Fibroblast of the aortic adventitia (primary cell): ENCODE measurements around the gene CASP8AP2. TPM values are rescaled to one million over a fixed set of nuclear protein-coding genes. Genes with fewer than 3 reads are reported as not detected.
"Not testable (repeated sequence)": the region's sequence is repeated elsewhere in the genome, so short reads cannot be mapped to it uniquely, and the experiment has no call there.

Experiments used
- DNase-seq: peaks from one replicate; pipeline ENCODE4 v3.0.0-alpha.2; 2010; ENCODE audit warnings: low read depth
- H3K4me3 ChIP-seq: 2 replicates; pipeline ENCODE4 v1.5.1; 2011; ENCODE audit warnings: low read depth, mild to moderate bottlenecking, control low read depth, low read length, moderate library complexity
- total RNA-seq: library from RNA; depleted of rRNA; stranded (reverse); fragments of >200 nt; gene quantifications from 2 replicates; pipeline ENCODE4 v1.2.3, GENCODE V29; 2012; ENCODE audit warnings: low replicate concordance
- TF ChIP-seq, protein P1 (sequence below): IDR thresholded peaks from 2 replicates; pipeline ENCODE4 v1.5.1; 2011; ENCODE audit warnings: mild to moderate bottlenecking, low read length, control low read depth, inconsistent platforms; ENCODE audit not compliant: insufficient read depth

The CASP8AP2 gene
- total RNA-seq, 1 donor = 27.6 TPM

DNA sequence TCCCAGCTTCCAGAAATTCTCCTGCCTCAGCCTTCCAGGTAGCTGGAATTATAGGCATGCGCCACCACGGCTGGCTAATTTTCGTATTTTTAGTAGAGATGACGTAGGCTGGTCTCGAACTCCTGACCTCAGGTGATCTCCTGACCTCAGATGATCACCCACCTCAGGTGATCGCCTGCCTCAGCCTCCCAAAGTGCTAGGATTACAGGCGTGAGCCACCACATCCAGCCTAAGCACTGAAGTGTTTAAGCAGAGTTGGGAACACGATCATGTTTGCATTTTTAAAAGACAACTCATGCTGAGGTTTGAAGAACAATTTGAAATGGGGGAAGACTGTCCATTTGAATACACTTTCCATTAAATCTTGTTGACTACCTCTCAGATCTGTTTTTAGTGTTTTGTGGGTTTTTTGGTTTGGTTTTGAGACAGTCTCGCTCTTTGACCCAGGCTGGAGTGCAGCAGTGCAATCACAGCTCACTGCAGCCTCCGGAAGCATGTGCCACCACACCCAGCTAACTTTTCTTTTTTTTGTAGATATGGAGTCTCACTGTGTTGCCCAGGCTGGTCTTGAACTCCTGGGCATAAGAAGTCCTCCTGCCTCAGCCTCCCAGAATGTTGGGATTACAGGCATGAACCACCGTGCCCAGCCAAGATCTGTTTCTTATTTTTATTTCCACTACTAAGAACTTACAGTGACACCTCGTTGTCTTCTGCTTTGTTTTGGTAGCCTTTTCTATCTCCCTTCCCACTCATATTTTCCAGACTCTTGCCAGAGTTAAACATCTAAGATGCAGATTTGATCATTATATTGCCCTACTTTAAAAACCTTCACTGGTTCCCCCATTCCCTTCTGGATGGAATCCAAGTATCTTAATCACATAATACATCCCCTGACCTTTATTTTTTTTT is 5.5 kb downstream of the CASP8AP2 start:
- DNase-seq = no peak
- TF ChIP-seq, protein P1, sequence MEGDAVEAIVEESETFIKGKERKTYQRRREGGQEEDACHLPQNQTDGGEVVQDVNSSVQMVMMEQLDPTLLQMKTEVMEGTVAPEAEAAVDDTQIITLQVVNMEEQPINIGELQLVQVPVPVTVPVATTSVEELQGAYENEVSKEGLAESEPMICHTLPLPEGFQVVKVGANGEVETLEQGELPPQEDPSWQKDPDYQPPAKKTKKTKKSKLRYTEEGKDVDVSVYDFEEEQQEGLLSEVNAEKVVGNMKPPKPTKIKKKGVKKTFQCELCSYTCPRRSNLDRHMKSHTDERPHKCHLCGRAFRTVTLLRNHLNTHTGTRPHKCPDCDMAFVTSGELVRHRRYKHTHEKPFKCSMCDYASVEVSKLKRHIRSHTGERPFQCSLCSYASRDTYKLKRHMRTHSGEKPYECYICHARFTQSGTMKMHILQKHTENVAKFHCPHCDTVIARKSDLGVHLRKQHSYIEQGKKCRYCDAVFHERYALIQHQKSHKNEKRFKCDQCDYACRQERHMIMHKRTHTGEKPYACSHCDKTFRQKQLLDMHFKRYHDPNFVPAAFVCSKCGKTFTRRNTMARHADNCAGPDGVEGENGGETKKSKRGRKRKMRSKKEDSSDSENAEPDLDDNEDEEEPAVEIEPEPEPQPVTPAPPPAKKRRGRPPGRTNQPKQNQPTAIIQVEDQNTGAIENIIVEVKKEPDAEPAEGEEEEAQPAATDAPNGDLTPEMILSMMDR = no peak
- no peak overlapping the region for H3K4me3 ChIP-seq

DNA sequence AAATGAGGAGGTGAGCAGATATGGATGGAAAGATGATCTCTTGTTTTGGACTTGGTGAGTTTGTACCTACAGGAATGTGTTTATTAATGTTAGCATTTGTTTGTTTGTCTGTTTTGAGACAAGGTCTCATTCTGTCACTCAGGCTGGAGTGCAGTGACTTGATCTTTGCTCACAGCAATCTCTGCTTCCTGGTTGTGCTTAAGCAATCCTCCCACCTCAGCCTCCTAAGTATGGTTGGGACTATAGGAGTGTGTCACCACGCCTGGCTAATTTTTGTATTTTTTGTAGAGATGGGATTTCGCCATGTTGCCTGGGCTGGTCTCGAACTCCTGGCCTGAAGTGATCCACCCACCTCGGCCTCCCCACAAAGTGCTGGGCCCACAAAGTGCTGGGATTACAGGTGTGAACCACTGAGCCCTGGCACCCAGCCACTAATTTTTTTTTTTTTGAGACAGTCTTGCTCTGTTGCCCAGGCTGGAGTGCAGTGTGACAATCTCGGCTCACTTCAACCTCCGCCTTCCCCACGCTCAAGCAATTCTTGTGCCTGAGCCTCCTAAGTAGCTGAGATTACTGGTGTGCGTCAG is 7.1 kb downstream of the CASP8AP2 start:
- H3K4me3 ChIP-seq = no peak overlapping the region
- TF ChIP-seq, protein P1 = no peak
- no peak for DNase-seq

DNA sequence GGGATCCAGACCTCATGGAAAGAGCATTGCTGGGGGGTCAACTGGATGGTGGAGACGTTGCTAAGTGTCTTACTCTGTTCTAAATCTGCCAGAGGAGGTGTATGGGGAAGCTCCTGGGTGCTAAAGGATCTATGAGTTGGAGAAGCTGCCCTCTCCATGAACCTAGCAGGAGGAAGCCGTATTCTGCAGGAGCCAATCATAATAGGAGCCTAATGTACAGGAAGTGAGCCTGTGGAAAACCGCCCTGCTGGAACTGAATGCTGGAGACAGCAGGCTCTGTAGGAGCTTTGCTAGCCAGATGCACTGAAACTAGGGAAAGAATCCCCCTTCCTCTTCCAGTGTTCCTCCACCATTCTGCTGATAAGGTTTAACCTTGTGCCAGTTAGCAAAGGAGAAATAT is 10.9 kb downstream of the CASP8AP2 start:
- peak; percentile 35 for DNase-seq
- TF ChIP-seq, protein P1 = no peak
- no peak overlapping the region for H3K4me3 ChIP-seq

DNA sequence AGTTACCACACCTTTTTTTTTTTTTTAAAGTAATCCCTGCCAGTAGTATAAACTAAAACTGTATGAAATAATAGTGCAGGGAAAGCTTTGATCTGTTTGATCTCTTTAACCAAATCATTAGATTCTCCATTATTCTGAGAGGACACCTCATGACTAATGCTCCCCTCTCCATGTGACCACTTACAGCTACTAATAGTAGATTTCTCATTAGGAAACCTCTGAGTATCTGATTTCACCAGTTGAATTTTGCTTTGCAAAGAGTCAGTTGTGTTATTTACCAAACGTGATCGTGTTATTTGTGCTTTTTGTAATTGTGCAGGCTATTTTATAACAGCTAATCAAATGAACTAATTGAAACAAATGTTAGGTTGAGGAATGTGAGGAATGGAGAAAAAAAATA is 12.5 kb downstream of the CASP8AP2 start:
- TF ChIP-seq, protein P1 = no peak
- H3K4me3 ChIP-seq = no peak overlapping the region
- DNase-seq = no peak

DNA sequence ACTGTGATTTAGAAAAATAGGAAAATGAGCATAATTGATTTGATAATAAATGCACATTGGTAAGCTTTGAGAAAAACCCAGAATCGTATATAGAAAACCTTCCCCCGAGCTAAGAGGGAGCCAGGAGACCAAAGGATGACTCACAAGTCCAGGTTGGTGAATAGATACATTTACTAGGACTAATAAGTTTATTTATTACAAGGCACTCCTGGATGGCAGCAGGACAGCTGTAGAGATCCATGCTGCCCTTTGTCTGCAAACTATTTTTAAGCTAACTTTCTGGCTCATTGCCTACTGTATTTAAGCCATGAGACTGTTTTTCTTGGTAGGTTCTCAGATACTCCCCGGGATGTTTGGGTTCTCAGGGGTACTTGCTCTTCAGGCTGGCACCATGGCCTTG is 13.4 kb downstream of the CASP8AP2 start:
- DNase-seq = peak; percentile 43
- TF ChIP-seq, protein P1 = no peak
- no peak overlapping the region for H3K4me3 ChIP-seq

DNA sequence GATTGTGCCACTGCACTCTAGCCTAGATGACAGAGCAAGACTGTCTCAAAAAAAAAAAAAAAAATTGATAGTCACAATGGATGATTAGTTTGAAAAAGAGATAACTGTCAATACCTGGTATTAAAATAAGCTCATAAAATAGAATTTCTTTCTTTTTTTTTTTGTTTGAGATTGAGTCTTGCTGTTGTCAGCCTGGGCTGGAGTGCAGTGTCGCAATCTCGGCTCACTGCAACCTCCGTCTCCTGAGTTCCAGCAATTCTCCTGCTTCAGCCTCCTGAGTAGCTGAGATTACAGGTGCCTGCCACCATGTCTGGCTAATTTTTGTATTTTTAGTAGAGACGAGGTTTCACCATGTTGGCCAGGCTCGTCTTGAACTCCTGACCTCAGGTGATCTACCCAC is 17.8 kb downstream of the CASP8AP2 start:
- DNase-seq, H3K4me3 ChIP-seq: not testable (repeated sequence)

DNA sequence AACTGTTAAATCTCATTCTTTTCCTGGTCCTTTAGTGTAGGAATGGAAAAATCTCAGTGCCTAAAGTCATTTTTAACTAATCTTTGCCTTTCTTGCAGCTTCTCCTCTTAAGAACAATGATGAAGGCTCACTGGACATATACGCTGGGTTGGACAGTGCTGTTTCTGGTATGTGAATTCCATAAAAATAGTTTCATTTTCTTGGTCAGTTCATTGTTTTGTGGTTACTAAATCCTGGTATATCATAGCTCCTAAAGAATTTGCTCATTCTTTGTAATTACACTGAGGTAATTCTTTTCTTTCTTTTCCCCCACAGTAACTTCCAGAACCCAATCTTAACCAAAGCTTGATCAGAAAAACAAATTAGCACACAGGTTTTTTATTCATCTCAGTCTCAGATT is 23.4 kb downstream of the CASP8AP2 start:
- peak; percentile 20 for DNase-seq
- H3K4me3 ChIP-seq = no peak overlapping the region
- TF ChIP-seq, protein P1 = no peak
